ACC112 (cell line): ENCODE measurements around the gene TOE1.
"Not testable (repeated sequence)": the region's sequence is repeated elsewhere in the genome, so short reads cannot be mapped to it uniquely, and the experiment has no call there.

Experiments
- H2AFZ ChIP-seq: fragments of 200-600 bp; sonication (generic); one replicate; pipeline ENCODE4 v1.6.0; 2017; ENCODE audit warnings: antibody characterized with exemption, low read length; ENCODE audit not compliant: unreplicated experiment
- H3K27ac ChIP-seq: fragments of 200-600 bp; sonication (generic); 2 replicates; pipeline ENCODE4 v1.5.1; 2014; ENCODE audit warnings: low read depth, mild to moderate bottlenecking, antibody characterized with exemption, low read length, moderate library complexity
- H3K27me3 ChIP-seq: fragments of 200-600 bp; sonication (generic); 2 replicates; pipeline ENCODE4 v1.6.1; 2014; ENCODE audit warnings: mild to moderate bottlenecking, antibody characterized with exemption, low read length, moderate library complexity, mixed read lengths; ENCODE audit not compliant: insufficient read depth
- H3K36me3 ChIP-seq: fragments of 200-600 bp; sonication (generic); 2 replicates; pipeline ENCODE4 v1.6.1; 2016; ENCODE audit warnings: mild to moderate bottlenecking, antibody characterized with exemption, low read length, moderate library complexity, mixed read lengths; ENCODE audit not compliant: insufficient read depth
- H3K4me1 ChIP-seq: fragments of 200-600 bp; sonication (generic); one replicate; pipeline ENCODE4 v1.6.1; 2016; ENCODE audit warnings: low read length, mixed read lengths; ENCODE audit not compliant: insufficient read depth, unreplicated experiment, control insufficient read depth
- H3K4me3 ChIP-seq: fragments of 200-600 bp; sonication (generic); 2 replicates; pipeline ENCODE4 v1.5.1; 2014; ENCODE audit warnings: mild to moderate bottlenecking, low read depth, low read length
- H3K79me2 ChIP-seq: fragments of 200-600 bp; sonication (generic); one replicate; pipeline ENCODE4 v1.6.0; 2016; ENCODE audit warnings: low read length; ENCODE audit not compliant: control insufficient read depth, unreplicated experiment, insufficient read depth

The TOE1 gene

DNA sequence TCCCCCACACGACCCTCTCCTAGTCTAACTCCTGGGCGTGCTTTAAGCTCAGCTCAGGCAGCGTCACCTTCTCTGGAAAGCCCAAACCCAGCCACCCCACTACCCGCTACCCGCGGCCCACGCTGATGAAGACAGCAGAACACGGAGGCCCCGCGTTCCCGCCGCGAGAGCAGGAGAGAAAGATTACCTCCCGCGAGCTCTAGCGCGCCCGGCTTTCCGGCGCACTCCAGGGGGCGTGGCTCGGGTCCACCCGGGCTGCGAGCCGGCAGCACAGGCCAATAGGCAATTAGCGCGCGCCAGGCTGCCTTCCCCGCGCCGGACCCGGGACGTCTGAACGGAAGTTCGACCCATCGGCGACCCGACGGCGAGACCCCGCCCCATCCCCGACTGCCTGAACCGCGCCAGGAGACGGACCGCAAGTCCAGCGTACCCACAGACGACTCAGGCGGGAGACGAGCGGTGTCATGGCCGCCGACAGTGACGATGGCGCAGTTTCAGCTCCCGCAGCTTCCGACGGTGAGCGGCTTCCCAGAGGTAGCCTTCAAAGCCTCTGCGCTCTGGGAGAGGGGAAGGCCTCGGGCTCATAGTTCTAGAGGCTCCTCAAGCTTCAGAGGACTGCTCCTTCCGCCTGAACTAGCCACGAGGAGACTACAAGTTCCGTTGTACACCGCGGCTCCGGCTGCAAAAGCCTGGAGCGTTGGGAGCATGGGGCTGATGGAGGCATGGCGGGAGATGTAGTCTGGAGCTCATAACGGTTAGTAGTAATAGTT, at the start of gene TOE1, which contains the start of gene MUTYH:
TOE1 (plus strand) TSS at position 382 of the 770 bp plus-strand sequence; CDS start at position 465, 83 bp downstream.
MUTYH (minus strand) TSS at position 652 of the 770 bp plus-strand sequence. CDS start 5,935 bp downstream, outside the sequence.
- Histone ChIP-seq H3K27ac (peak within 1 kb of the TSS; percentile 84), H3K4me1 (peaks cover 15% of the 10 kb centered on the region), H2AFZ (peak within 1 kb of the TSS; percentile 49)

DNA sequence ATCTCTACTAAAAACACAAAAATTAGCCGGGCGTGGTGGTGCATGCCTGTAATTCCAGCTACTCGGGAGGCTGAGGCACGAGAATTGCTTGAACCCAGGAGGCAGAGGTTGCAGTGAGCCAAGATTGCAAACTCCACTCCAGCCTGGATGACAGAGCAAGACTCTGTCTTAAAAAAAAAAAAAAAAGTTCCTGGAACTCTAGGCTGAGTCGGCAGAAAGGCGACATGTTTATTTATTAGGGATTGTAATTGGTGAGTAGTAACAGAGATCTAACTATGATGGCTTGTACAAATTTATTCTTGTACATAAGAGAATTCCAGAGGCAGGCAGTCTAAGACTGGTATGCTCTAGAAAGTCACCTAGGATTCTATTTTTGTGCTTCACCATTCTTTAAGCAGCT, 49.0 kb upstream of the TOE1 start:
- H2AFZ ChIP-seq, H3K79me2 ChIP-seq, H3K36me3 ChIP-seq, H3K27ac ChIP-seq, H3K27me3 ChIP-seq, H3K4me1 ChIP-seq, H3K4me3 ChIP-seq: not testable (repeated sequence)

More for the DNA sequence above, at the start of gene TOE1, which contains the start of gene MUTYH:
- Histone ChIP-seq H3K4me3 (peak within 1 kb of the TSS; percentile 91), H3K27me3 (no peaks in the 10 kb centered on the region), H3K79me2 (peaks cover 31% of the 10 kb centered on the region), H3K36me3 (peaks cover 35% of the 10 kb centered on the region)

DNA sequence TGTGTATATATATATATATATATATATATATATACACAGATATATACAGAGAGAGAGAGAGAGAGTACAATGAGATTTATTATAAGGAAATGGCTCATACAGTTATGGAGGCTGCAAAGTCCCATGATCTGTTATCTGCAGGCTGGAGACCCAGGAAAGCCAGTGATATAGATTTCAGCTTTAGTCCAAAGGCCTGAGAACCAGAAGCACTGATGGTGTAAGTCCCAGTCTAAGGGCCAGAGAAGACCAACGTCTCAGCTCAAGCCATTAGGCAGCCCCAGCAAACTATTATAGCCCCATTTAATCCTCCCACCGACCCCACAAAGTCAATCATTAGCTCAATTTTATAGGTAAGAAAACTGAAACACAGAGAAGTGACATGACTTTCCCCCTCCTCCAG, 48.3 kb upstream of the TOE1 start:
- H2AFZ ChIP-seq = no peak overlapping the region
- H3K36me3 ChIP-seq = no peaks in the 10 kb centered on the region
- H3K27ac ChIP-seq = no peak overlapping the region
- H3K4me3 ChIP-seq = no peak overlapping the region
- H3K79me2 ChIP-seq = no peaks in the 10 kb centered on the region
- H3K27me3 ChIP-seq = no peaks in the 10 kb centered on the region
- H3K4me1 ChIP-seq = no peaks in the 10 kb centered on the region

DNA sequence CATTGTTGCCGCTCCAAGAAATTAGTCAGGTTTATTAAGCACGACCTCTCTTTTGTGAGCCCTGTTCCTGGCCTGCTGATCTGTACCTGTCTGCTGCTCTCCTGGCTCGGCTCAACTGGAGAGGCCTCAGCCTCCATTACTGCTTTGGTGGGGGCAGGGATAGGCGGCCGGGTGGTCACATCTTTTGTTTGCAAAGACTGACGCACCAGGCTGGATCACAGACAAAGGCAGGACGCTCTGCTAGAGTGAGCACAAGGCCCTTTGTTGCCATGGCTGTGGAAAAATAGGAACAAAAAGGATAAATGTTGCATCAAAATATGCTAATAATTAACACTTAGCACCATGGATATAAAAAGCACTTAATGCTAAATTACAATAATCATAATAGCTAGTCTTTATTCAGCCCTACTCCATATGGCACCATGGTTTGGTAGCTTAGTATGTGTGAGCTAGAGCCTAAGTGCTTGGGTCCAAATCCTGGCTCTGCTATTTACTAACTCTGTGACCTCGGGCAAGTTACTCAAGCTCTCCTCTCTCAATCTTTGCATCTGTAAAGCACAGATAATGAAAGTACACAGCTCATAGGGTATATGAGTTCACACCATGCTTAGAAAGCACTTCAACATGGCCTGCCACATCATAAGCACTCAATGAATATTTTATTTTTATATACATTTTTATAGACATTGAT, 42.2 kb upstream of the TOE1 start:
- Histone ChIP-seq H3K36me3 (no peaks in the 10 kb centered on the region), H3K4me3 (no peak overlapping the region), H3K79me2 (no peaks in the 10 kb centered on the region), H3K27ac (no peak overlapping the region), H2AFZ (no peak overlapping the region), H3K27me3 (no peaks in the 10 kb centered on the region), H3K4me1 (no peaks in the 10 kb centered on the region)

DNA sequence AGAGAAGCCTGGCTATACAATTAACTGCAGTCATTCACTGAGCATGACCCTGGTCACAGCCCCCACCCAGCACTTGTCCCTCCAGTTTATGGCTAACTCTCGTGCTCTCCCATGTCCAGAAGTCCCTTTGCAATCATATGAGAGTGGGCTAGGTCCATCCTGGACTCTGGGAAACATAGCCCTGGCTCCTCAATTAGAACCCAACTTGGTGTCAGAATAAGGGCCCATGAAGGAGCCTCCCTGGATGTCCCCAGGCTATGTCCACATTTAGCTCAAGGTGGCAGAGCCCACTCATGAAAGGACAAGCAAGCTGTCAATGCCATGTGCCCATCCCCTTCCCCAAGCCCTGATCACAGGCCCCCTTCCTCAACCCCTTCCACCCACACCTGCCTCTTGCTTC, 40.7 kb upstream of the TOE1 start:
- Histone ChIP-seq H3K27me3 (no peaks in the 10 kb centered on the region), H3K27ac (no peak overlapping the region), H3K79me2 (no peaks in the 10 kb centered on the region), H3K36me3 (no peaks in the 10 kb centered on the region), H3K4me3 (no peak overlapping the region), H3K4me1 (peaks cover 1% of the 10 kb centered on the region), H2AFZ (no peak overlapping the region)

DNA sequence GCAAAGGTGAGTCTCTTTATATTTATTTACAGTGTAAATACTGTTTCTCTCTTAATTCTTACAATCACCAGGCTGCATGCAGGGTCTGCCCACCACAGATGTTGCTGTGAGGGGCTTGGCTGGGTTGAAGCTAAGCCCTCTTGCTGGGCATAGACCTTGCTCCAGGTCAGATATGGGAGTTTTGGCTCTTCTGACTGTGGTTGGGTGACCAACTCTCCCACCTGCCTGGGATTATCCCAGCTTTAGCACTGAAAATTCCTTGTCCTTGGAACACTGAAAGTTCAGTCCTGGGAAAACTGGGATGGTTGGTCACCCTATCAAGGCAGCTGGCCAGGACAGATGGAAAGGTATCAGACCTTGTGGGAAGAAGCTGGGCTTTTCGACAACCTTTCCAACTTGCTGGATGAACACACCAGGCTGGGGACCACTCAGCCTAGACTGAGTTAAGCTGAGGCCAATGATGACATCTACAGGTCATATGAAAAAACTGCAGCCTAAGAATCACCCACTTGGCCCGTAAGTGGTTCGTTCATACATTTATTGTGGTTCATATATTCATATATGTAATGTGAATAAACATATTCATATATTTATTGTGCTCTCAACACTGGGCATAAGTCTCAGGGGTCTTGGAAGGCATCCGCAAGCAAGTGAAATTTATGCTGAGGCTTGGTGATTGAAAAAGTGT, 39.8 kb upstream of the TOE1 start:
- Histone ChIP-seq H3K27ac (no peak overlapping the region), H2AFZ (no peak overlapping the region), H3K4me1 (peaks cover 8% of the 10 kb centered on the region)

DNA sequence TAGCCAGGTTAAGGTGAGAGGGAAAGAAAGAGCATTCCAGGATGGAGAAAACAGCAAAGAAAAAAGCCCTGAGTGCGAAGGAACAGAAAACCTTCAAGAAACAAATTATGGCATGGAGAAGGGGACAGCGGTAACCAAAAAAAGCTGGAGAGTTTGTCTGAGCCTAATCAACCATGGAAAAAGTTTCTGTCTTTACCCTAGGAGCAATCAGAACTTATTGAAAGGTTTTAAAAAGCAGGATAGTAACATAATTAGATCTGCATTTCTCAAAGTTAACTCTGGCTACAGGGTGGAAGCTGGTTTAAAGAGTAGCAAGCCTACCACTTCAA, 39.3 kb upstream of the TOE1 start:
- Histone ChIP-seq H3K36me3 (no peaks in the 10 kb centered on the region), H3K27ac (no peak overlapping the region), H3K79me2 (no peaks in the 10 kb centered on the region), H3K27me3 (no peaks in the 10 kb centered on the region), H3K4me1 (peaks cover 8% of the 10 kb centered on the region), H3K4me3 (no peak overlapping the region), H2AFZ (no peak overlapping the region)

More for the DNA sequence above, 39.8 kb upstream of the TOE1 start:
- Histone ChIP-seq H3K36me3 (no peaks in the 10 kb centered on the region), H3K27me3 (no peaks in the 10 kb centered on the region), H3K4me3 (no peak overlapping the region), H3K79me2 (no peaks in the 10 kb centered on the region)

DNA sequence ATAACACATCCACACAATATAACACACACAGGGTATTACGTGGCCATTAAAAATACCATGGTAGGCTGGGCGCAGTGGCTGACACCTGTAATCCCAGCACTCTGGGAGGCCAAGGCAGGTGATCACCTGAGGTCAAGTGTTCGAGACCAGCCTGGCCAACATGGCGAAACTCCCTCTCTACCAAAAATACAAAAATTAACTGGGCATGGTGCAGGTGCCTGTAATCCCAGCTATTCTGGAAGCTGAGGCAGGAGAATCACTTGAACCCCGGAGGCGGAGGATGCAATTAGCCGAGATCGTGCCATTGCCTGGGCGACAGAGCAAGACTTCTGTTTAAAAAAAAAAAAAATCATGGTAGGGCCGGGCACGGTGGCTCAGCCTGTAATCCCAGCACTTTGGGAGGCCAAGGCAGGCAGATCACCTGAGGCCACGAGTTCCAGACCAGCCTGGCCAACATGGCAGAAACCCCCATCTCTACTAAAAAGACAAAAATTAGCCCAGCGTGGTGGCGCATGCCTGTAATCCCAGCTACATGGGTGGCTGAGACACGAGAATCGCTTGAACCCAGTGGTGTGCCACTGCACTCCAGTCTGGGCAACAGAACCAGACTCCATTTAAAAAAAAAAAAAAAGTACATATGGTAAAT, 37.3 kb upstream of the TOE1 start:
- Histone ChIP-seq H3K27me3 (no peaks in the 10 kb centered on the region), H2AFZ (peak overlapping the region; percentile 39), H3K79me2 (no peaks in the 10 kb centered on the region), H3K4me1 (peaks cover 19% of the 10 kb centered on the region), H3K4me3 (peak overlapping the region; percentile 80), H3K36me3 (no peaks in the 10 kb centered on the region), H3K27ac (peak overlapping the region; percentile 80)

DNA sequence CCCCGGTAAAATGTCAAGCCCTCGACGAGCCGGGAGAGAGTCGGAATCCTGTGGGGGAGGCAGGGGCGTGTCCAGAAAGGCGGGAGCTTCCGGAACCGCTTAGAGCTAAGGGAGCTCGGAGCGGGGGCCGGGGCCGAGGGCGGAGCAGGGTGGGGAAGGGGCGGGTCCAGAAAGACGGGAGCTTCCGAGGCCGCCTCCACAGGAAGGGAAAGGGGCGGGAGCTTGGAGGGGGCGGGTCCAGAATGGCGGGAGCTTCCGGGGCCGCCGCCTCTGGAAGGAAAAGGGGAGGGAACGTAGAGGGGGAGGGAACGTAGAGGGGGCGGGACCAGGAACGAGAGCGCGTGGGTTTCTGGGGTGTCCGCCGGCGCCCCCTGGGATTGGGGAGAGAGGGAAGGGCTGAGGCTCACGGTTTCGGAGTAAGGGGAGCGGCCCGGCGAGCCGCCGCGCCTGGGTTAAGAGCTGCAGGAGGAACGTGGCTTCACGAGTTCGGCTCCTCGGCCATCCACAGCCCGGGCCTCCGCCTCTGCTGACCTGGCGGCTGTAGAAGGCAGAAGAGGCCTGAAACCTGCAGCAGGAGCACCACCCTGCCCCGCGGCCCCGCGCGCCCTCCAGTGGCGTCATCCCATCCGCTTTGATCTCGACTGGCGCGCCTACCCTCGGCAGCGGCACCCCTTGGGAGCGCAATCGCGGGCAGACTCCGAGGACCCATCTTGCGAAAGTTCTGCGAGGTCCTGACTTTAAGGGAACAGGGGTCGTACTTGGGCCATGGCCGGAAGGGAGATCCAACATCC, 36.3 kb upstream of the TOE1 start:
- no peaks in the 10 kb centered on the region for H3K79me2 ChIP-seq
- H3K4me3 ChIP-seq = peak overlapping the region; percentile 80
- H3K4me1 ChIP-seq = peaks cover 19% of the 10 kb centered on the region
- peak overlapping the region; percentile 80 for H3K27ac ChIP-seq
- no peaks in the 10 kb centered on the region for H3K36me3 ChIP-seq
- peak overlapping the region; percentile 39 for H2AFZ ChIP-seq
- H3K27me3 ChIP-seq = no peaks in the 10 kb centered on the region
